Calu3 (cell line): ENCODE data around the gene GRAMD4. TPM values are rescaled to one million over a fixed set of nuclear protein-coding genes. Genes with fewer than 3 reads are reported as not detected.

ENCODE experiments used
- BruUV-seq: library from RNA; stranded (reverse); fragments of 400-500 nt; replicated peaks from 2 replicates; lab custom pipeline; 2021; lab: Mats Ljungman, UMichigan
- CTCF ChIA-PET: fragments of 300-600 bp; sonication (Branson Sonifier 250); formaldehyde crosslinking; loops from one replicate; lab custom pipeline; 2022; ENCODE audit warnings: antibody characterized with exemption; lab: Charles Lee
- DNase-seq: peaks from one replicate; pipeline ENCODE4 v3.0.0; 2022
- H3K27ac Mint-ChIP-seq: one replicate; pipeline ENCODE4 v1.8.0; 2022; ENCODE audit warnings: mixed read lengths; ENCODE audit not compliant: unreplicated experiment
- H3K27me3 Mint-ChIP-seq: one replicate; pipeline ENCODE4 v1.8.0; 2022; ENCODE audit warnings: mixed read lengths; ENCODE audit not compliant: unreplicated experiment
- H3K36me3 Mint-ChIP-seq: one replicate; pipeline ENCODE4 v1.8.0; 2022; ENCODE audit warnings: mild to moderate bottlenecking, moderate library complexity, mixed read lengths; ENCODE audit not compliant: insufficient read depth, unreplicated experiment
- H3K4me1 Mint-ChIP-seq: one replicate; pipeline ENCODE4 v1.8.0; 2022; ENCODE audit warnings: mild to moderate bottlenecking, low read depth, mixed read lengths; ENCODE audit not compliant: unreplicated experiment
- H3K4me3 Mint-ChIP-seq: one replicate; pipeline ENCODE4 v1.8.0; 2022; ENCODE audit warnings: mild to moderate bottlenecking, low read depth, moderate library complexity, mixed read lengths; ENCODE audit not compliant: unreplicated experiment
- H3K9me3 Mint-ChIP-seq: one replicate; pipeline ENCODE4 v1.8.0; 2022; ENCODE audit warnings: low read depth, mixed read lengths; ENCODE audit not compliant: unreplicated experiment
- intact Hi-C: fragments of 100-400 bp; cut with micrococcal nuclease; formaldehyde crosslinking; loops from one replicate; pipeline ENCODE4 v1.10.0; 2022; ENCODE audit not compliant: unreplicated experiment
- total RNA-seq: library from RNA; stranded (reverse); gene quantifications from 2 replicates; pipeline ENCODE4 v1.2.3, GENCODE V29; 2022
- TF ChIP-seq, protein P1 (sequence below): fragments of 200-600 bp; IDR thresholded peaks from one replicate; pipeline ENCODE4 v1.8.0; 2022; ENCODE audit warnings: antibody characterized with exemption; ENCODE audit not compliant: unreplicated experiment

Gene GRAMD4
- total RNA-seq, 1 experiment from 2014 or later, result 61.2 TPM

DNA sequence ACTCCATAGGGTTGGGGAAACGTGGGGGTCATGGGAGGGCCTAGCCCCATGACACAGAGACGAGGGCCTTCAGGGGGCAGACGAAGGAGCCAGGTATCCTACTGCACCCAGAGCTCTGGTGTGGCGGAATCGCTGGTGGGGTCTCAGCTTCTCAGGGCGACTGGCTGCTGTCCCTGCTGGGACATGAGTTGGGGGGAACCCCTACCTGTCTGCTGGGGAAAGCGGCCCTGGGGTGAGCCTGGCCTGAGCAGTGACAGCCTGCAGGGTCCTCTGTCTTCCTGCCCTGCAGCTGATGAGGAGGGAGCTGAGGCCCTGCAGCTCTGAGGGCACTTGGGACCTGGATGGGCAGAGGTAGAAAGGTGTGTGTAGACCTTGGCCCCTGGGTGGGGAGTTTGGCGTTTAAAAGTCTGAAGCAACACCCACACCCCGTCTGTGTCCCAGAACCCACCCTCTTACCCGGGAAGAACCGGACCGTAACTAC, 33.6 kb upstream of the GRAMD4 start:
- no peaks in the 10 kb centered on the region for H3K27me3 Mint-ChIP-seq
- no TSS peak for BruUV-seq
- no peak for DNase-seq

DNA sequence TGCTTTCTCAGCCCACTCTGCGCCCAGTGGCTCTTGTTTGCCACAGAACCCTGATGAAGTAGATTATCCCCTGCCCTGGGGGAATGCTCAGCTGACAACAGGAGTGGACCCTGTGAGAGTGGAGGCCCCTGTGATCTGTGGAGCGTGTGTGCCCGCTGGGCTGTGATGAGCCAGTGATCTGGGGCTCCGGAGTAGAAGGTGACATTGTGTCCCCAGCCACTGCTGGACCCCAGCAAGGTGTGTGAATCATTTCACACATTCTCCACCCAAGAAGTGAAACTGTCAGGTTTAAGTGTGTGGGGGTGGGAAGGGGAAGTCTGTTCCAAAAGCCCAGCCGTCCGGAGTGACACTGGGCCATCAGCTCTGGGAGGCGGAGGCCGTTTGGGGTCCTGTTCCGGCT, 33.1 kb upstream of the GRAMD4 start:
- Mint-ChIP-seq H3K9me3 (no peaks in the 10 kb centered on the region), H3K27ac (no peak overlapping the region), H3K36me3 (peaks cover 8% of the 10 kb centered on the region), H3K4me3 (no peak overlapping the region), H3K27me3 (no peaks in the 10 kb centered on the region), H3K4me1 (no peaks in the 10 kb centered on the region)
- TF ChIP-seq, protein P1, sequence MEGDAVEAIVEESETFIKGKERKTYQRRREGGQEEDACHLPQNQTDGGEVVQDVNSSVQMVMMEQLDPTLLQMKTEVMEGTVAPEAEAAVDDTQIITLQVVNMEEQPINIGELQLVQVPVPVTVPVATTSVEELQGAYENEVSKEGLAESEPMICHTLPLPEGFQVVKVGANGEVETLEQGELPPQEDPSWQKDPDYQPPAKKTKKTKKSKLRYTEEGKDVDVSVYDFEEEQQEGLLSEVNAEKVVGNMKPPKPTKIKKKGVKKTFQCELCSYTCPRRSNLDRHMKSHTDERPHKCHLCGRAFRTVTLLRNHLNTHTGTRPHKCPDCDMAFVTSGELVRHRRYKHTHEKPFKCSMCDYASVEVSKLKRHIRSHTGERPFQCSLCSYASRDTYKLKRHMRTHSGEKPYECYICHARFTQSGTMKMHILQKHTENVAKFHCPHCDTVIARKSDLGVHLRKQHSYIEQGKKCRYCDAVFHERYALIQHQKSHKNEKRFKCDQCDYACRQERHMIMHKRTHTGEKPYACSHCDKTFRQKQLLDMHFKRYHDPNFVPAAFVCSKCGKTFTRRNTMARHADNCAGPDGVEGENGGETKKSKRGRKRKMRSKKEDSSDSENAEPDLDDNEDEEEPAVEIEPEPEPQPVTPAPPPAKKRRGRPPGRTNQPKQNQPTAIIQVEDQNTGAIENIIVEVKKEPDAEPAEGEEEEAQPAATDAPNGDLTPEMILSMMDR, result no peak
- intact Hi-C loops, result no loop called here
- CTCF ChIA-PET, result no interaction called here
- no peak for DNase-seq
- BruUV-seq, result no TSS peak

More for the DNA sequence above, 33.6 kb upstream of the GRAMD4 start:
- Mint-ChIP-seq H3K4me1 (peaks cover under 1% of the 10 kb centered on the region), H3K9me3 (no peaks in the 10 kb centered on the region), H3K4me3 (no peak overlapping the region), H3K27ac (no peak overlapping the region), H3K36me3 (peaks cover 8% of the 10 kb centered on the region)
- intact Hi-C loops, result no loop called here
- TF ChIP-seq, protein P1, result no peak
- CTCF ChIA-PET, result no interaction called here

DNA sequence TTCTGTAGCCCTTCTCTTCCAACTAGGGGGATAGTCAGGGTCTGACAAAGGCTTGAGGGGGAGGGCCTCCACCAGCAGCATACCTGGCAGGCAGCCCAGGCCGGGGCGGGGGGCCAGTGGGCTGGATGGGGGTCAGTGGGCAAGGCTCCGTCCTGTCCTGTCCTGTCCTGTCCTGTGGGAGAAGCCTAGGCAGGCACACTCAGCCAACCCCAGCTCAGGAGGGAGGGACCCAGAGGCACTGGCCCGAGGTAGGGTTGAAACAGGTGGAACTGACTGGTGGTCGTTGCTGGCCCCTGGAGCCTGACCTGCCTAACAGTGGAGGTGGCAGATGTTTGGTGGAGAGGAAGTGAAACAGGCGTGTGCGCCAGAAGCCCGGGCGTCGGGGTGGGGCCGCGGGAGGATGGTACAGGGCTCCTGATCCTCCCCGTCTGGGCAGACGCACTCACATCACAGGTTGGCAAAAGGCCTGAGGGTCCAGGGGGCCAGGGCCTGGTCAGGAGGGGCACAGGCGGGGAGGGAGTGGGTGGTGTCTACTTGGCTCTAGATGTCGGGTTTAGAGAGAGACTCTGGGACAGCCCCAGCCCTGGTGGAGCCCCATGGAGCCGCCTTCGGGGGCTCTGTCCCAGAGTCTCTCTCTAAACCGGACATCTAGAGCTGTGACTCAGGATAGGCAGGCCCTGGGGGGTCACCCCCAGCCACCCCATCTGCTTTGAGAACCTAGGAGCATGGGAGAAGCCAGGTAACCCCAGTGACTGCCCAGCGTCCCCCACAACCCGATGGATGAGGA, 32.5 kb upstream of the GRAMD4 start:
- no peak for DNase-seq
- Mint-ChIP-seq H3K9me3 (no peaks in the 10 kb centered on the region), H3K4me3 (no peak overlapping the region), H3K4me1 (no peaks in the 10 kb centered on the region), H3K36me3 (peaks cover 8% of the 10 kb centered on the region), H3K27me3 (no peaks in the 10 kb centered on the region), H3K27ac (no peak overlapping the region)
- no TSS peak for BruUV-seq
- intact Hi-C loops, result no loop called here
- CTCF ChIA-PET, result no interaction called here
- TF ChIP-seq, protein P1, result no peak

DNA sequence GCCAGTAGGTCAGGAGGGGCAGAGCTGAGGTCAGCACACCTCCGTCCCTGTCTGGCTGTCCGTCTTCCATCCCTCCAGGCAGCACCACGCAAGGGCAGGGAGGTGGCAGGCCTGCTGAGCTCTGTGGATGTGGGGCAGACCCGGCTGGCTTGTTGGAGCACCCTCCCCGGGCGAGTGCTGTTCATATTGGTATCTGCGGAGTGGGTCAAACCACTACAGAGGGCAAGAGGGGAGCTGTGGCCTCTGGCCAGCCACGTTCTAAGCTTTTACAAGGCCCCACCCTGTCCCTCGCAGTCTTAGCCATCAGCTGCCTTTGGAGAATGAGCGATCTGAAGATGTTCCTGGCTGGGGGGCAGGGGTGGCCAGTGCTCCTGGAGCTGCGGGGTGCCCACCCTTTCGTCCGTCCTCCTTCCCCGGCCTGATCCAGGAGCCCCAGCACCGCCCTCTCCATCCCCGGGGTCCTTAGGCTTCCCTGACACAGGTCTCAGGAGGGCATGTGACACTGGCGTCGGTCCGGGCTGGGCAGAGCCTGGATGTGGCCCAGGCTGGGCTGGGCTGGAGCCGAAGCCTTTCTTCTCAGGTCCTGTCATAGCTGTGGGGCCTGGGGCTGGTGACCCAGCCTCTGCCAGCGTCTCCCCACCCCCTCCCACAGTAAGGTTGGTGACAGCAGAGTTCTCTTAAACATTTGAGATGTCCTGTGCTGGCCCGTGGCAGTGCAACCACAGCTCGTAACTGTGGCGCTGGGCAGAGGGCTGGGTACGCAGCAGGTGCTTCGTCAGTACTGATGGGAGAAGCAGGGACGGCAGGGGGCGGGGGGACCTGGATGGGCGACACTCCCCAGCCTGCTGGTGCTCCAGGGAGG, 31.7 kb upstream of the GRAMD4 start:
- no TSS peak for BruUV-seq
- intact Hi-C loops, result no loop called here
- Mint-ChIP-seq H3K36me3 (peaks cover 8% of the 10 kb centered on the region), H3K4me1 (no peaks in the 10 kb centered on the region), H3K4me3 (no peak overlapping the region), H3K27ac (no peak overlapping the region), H3K27me3 (no peaks in the 10 kb centered on the region), H3K9me3 (no peaks in the 10 kb centered on the region)
- CTCF ChIA-PET, result no interaction called here
- no peak for DNase-seq
- TF ChIP-seq, protein P1, result no peak
